NOMO-1 (cell line): ENCODE data around the gene CNKSR3.
A peak's percentile ranks its signal among the peaks of the same experiment; 100 is the strongest.

Source experiments
- DNase-seq, 2 experiments: peaks; one replicate each; lab custom pipeline; 2025; ENCODE audit not compliant: unreplicated experiment in 2 of 2; lab: John Stamatoyannopoulos, UW

The CNKSR3 gene

DNA sequence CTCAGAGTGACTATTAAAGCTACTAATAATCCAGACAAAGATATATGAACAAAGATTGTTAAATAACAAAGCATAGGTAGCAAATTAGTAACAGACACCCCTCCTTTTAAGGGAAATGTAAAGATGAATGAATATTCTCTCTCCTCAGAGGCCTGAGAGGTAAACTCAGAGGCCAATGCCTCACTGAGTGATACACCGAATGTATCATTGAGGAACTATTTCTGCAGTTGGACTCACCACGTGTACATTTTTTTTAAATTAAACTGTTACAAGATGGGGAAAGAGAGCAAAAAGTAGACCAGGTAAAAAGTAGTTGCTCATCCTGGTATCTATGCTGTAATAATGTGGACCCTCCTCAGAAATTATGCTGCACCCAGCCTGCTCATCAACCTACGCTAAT is 81.6 kb downstream of the CNKSR3 start:
- DNase-seq = no peak

DNA sequence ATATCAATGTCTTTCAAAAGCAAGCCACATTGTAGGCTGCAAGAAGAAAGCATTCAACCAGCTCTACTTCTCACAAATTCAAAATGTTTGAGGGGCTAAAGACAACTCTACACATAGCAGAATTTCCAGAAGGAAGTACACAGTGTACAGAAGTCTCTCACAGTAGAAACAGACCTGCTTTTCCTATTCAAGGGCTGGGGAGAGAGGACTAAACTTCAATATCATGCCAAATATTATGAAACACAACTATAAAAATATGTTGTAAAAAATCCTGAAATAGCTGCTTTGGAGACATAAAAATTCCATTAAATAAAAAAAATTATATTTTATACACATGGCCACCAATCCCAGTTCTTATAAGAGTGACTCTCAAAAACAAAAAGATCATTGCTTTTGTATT is 83.0 kb downstream of the CNKSR3 start:
- no peak for DNase-seq

DNA sequence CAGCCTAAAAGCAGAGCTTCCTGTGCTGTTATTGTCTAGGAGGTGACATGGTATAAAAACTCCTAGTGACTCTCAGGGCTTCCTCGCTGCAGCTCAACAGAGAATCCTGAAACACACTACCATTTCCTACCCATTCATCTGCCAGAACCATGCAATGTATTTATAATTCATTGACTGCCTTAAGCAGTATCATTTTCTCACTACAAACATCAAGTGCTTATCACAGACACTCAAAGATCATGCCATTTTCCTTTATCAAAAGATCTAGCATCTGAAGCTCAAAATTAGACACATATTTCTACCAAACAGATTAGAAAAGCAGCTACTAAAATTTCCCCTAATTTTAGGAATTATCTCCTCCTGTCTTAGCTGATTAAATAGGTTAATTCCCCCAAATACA is 83.5 kb downstream of the CNKSR3 start:
- DNase-seq = no peak

DNA sequence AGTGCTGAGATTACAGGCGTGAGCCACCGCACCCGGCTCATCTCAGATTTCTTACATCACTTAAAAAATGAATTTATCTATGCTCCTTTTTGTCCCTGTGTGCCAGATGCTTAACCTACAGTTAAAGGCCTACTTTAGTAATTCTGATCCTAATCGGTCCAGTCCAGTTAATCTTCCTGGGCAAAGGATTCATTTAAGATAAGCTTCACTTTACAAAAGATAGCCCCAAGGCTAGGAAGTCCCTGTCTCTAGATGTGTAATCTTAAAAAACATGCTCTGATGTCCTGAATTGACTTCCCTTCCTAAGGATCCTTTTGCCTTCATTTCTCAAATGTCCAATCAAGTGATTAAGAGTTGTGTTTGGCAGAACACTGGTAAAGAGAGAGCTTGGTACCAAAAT is 85.5 kb downstream of the CNKSR3 start:
- no peak for DNase-seq

DNA sequence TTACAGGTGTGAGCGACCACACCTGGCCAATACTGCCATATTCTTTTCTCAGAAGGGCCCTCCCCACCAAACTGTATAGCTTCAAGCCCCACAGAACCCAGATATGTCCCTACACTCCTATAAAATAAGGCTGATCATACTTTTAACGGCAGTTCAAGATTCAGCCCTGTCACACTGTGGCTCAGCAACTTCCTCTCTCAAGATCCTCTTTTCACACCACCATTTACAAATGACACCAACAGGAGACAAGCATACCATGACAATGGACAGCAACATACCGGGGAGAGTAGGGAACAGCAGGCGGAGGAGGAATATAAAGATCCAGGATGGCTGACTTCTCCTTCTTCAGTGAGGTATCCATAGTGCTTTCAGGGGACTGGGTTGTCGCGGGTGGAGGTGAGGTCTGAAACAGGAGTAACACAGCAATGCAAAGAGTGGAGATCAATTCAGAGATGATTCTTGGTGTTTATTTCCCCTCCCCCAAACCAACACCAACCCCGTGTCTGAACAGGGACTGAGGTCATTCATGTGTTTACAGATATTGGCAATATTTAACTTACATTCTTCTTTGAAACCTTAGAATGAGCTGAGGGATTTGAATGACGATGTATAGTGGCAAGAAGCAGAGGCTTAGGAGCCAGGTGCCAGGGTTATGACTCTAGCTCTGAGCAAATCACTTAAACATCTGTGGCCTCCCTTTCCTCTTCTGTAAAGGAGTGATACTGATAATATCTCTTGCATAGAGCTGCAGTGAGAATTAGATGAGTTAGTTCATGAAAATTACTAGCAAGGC is 96.3 kb downstream of the CNKSR3 start:
- DNase-seq = peak; percentile 51 to 81

DNA sequence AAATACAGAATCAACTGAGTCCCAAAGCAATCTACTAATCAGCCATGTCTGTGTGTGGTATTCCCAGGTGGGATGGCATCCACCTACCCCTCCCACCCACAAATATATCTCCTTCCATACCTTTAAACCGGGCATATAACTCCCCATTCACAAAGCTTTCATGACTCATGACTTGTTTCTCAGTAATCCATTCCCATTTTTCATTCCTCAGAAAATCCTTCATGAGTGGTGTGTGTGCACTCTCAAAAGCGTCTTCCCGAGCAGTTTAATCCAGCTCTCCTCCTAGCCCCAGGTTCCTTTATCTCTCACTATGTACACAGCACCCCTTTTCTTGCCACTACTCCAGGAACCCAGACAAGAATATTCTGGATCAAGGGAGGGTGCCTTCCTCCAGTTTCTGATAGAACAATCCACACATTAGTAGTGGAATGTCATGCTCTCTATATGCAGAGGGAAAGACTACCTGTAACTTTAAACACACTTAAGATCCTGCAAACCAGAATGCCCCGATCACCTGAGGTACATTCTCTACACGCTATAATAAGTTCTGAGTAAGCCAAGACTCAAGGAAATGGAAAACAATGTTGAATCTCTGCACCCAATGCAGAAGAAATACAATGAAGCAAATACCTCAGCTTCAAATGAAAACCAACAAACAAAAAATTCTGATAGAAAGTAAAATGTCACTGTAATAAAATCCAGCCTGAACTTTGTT is 98.2 kb downstream of the CNKSR3 start:
- DNase-seq = no peak

DNA sequence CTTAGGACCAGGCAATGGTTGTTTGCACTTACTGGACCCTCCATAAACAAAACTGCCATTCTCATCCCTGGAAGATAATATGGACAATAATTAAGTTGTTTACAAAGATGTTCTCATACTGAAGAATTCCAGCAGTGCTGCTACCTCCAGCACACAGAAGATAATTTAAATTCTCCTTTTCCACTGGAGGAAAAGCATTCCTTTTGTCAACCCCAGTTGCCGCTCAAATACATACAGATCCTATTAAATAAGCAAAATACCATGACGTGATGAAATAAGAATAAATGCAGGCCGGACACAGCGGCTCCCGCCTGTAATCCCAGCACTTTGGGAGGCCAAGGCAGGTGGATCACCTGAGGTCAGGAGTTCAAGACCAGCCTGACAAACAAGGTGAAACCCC is 99.4 kb downstream of the CNKSR3 start:
- no peak for DNase-seq

DNA sequence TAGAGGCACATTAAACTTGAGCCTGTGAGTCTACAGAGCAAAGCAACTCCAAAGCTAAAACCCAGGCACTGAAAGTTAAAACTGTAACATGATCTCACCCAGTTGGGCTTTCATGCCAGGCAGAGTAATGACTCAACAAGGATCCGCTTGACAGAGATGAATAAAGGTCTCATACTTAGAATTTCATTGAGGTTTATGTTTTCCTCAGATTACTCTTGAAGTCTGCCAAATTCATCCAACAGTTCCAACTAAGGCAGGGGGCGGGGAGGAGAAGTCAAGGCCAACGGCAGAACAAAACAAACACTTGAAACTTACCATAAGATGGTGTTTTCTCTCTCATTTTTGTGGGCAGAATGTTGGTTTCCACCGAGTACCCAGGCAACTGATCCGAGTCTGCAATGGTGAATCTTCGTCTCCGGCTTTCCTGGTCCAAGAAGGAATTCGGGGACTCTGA is 99.8 kb downstream of the CNKSR3 start:
- no peak for DNase-seq

DNA sequence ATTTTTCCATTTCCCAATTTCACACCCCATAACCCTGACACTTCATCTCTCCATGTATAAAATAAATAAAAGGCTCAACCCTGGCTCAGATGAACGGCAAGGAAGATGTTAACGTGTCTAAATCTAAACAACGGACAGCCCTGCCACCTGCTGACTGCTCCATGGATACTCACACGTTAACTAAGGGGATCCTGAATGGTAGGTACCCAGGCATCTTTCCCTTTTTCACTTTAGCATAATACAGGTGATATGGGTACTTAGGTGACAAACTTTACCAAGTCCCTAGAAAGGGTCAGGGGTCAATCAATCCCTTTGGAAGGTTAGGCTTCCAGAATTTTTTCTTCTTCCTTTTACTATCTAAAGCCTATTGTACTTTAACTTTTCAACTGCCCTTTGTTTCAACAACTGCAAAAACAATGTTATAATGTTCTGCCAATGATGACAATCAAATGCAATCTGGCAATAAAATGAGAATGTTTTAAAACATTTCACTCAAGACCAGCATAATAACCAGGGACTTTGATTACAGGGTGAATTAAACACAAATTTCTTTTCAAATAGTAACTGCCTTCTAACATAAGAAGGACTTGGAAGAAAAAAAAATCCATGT is 101.5 kb downstream of the CNKSR3 start:
- peak in 1 of 2 experiments; percentile 12 for DNase-seq

DNA sequence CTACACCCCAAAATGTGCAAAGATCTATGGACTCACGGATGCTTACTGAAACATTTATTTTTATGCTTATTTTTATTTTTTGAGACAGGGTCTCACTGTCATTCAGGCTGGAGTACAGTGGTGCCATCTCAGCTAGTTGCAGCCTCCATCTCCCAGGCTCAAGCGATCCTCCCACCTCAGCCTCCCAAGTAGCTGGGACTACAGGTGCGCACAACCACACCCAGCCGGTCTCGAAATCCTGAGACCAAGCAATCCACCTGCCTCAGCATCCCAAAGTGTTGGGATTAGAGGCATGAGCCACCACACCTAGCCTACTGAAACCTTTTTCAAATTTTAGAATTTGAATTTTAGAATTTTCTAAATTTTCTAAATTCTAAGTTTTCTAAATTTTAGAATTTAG is 103.0 kb downstream of the CNKSR3 start:
- no peak for DNase-seq

DNA sequence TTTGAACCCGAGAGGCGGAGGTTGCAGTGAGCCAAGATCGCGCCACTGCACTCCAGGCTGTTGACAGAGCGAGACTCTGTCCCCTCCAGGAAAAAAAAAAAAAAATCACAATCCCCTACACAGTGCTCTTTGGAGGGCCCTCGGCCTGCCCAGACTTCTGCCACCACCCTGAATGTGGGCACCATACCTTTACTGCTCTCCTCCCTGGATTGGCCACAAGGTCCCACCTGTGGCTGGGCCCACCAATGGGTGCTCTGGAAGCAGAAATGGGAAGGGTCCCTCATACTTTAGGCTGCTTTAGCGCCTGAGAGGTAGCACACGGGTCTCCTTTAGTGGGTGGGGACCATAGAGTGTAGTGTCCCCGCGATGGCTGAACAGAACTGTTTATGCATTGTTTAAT is 103.6 kb downstream of the CNKSR3 start:
- no peak for DNase-seq

DNA sequence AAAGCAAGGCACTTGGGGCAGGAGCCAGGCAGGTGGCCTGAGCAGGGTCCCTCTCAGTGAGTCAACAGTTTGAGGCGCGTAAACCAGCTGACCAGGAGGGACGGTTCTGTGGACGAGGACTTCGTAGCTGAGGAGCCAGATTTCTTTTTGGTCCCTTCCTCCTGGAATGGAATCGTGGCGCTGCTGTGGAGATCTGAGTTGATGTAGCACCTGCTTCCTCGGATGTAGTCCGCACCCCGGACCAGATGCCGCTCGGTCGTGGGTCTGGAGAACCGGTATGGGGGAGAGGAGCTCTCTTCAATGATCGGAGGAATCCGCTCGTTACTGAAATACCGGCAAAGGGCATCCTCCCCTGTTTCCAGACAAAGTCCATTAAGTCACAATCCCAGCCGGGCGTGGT is 104.2 kb downstream of the CNKSR3 start:
- no peak for DNase-seq

DNA sequence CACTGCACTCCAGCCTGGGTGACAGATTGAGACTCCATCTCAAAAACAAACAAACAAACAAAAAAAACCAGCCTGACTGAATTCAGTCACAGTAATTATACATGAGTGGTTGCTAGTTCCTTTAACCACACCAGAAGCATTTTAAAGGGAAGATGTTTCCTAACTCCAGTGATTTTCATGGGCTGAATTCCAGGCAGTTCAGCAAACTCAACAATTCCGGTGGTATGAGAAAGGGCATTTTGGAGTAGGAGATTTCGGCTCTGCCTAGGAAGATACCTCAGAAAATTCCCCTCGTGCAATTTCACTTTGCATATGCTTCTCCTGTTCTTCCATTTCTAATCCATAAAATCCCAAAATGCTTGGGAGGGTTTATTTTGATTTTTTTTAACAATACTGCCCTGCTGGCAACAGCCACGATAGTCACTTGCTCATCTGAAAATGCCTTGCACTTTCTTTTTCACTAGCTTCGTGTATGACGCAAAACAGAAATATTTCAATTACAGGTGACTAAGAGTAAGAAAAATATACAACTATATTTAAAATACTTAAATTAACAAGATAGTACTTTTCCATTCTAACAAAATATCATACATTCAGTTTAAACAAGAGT is 105.6 kb downstream of the CNKSR3 start:
- DNase-seq = no peak

DNA sequence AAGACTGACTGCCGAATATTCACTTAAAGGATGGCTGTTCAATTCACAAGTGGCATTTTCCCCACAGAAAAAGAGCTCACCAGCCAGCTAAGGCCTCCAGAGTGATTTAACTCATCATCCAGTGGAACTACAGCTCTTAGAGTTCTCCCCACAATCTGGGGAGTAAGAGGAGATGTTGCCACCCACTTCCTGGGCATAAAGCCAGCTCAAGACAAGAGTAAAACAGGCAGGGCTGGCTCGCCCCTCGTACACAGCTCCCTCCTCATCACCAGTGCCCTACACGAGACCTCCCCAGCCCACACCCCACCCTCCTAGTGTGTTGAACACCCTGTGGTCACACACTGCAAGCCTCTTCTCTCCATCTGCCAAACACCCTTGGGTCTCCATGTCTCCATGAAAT is 106.7 kb downstream of the CNKSR3 start:
- DNase-seq = no peak

DNA sequence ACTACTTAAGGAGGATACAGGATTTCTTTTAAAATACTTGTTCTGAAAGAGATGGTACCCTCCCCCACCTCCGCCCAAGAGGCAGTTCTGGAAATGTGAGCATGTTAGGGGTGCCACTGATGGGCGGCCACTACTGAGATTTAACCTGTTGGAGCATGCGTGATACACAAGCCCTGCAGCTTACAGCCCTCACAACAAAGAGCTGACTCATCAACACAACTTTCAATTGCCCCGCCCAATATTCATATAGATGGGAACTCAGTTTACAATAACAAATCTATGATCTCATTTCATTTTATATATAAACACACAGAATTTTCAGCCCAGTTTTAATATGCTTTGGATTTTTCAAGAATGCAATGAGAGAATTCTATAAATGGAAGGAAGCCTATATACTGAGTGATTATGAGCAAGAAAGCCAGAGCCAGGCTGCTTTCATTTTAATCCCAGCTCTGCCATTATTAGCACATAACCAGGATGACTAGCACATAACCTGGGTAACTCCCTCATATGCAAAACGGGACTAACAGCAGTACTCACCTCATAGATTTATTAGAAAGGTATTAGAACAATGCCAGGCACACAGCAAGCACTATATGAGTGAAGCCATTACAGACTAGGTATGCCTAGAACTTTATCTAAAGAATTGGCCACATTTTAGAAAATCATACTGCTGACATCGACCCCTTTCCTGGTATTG is 108.3 kb downstream of the CNKSR3 start:
- DNase-seq = no peak

DNA sequence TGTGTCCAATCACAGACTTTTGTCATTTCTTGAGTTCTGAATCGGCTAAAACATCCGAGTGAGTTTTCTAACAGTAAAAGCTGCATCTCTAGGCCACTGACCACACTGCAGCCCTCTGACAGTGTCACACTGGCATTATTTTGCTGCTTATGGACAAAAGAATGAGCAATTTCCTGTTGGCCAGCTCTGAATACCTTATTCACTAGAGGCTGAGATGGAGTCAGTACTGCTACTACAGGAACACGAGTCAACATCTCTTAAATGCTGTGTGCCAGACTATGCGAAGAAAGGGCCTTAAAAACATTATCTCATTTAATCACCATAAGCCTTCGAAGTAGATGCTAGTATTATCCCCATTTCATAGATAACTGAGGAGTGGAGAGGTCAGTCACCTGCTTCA is 111.4 kb downstream of the CNKSR3 start:
- DNase-seq = no peak

DNA sequence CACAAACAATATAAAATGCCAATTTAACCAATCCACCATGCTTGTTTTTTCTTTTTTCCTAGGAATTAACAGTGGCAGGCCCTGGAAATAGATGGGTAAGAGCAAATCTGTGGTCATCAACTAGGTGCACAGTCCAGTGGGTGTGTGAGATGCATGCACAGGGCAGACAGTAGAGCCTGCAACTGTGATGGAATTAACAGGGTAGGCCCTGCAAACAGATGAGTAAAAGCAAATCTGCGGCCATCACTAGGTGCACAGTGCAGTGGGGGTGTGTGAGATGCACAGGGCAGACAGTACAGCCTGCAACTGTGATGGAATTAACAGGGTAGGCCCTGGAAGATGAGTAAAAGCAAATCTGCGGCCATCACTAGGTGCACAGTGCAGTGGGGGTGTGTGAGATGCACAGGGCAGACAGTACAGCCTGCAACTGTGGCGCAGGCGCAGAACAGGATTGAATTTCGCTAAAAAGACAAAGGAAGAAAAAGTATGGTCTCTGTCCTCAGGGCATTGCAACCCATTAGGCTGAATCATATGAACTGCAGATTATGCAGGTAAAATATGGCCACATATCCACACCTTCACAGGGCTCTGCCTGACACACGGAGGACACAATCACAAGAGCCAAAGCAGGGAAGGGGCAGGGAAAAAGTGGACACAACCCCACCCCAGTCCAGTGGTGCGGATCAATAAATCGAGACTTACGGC is 112.8 kb downstream of the CNKSR3 start:
- DNase-seq = no peak

DNA sequence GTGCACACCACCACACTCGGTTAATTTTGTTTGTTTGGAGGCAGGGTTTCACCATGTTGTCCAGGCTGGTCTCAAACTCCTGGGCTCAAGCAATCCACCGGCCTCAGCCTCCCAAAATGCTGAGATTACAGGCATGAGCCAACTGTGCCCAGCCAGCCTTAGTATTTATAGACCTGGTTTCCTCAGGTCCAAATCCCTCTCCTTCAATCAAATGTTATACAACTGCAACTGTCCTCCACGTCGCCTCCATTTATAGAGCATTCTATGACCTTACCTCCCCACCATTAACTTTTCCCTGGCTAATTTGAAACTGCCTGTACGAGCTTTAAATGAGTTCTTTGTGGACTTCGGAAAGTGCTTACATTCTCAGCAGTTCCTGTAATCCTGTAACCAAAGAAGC is 114.6 kb downstream of the CNKSR3 start:
- DNase-seq = no peak

DNA sequence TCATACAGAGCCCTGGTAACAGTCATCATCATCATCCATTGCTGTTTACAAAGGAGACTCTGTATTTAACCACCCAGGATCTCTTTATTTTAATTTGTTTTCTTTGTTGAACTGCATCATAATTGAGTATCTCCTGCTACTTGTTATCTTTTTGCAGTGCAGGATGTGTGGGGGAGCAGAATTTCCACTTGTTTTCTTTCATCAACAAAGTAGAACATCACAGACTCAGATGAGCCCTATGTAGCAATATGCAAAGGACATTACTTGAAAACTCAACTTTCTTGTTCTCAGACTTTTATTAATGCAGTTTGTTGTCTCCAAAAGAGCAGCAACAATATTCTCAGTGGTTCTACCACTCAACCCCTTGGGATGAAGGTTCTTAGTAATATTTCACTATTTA is 115.2 kb downstream of the CNKSR3 start:
- DNase-seq = no peak

DNA sequence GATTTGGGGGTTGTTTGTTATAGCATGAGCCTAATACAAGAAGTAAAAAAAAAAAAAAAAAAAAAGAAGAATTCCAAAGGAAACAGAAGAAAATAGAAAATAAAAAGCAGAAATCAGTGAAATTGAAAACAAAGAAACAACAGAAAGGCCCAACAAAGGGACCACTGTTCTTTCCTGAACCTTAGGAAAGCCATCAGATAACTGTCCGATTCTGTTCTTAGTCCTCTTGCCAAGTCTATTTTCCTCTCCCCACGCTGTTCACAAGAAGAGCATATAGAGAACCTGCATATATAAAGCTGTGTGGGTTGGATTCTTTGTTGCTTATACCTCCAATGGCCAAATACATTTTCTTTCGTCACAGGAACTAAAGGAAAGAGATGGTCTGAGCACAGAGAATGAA is 115.9 kb downstream of the CNKSR3 start:
- DNase-seq = no peak
